IPS-18a (cell line): ENCODE measurements around the gene CMTM4.
"Not testable (repeated sequence)": the region's sequence is repeated elsewhere in the genome, so short reads cannot be mapped to it uniquely, and the experiment has no call there.

Source experiments
- H3K27ac ChIP-seq: one replicate; pipeline ENCODE4 v1.5.1; 2013; ENCODE audit warnings: low read length
- H3K27me3 ChIP-seq: one replicate; pipeline ENCODE4 v1.6.1; 2013; ENCODE audit warnings: mild to moderate bottlenecking, low read length; ENCODE audit not compliant: control insufficient read depth, insufficient read depth
- H3K36me3 ChIP-seq: one replicate; pipeline ENCODE4 v1.6.1; 2013; ENCODE audit warnings: low read depth, low read length; ENCODE audit not compliant: control insufficient read depth
- H3K4me1 ChIP-seq: one replicate; pipeline ENCODE4 v1.6.1; 2013; ENCODE audit warnings: low read depth, low read length; ENCODE audit not compliant: control insufficient read depth
- H3K4me3 ChIP-seq: one replicate; pipeline ENCODE4 v1.5.1; 2013; ENCODE audit warnings: low read length
- H3K9ac ChIP-seq: one replicate; pipeline ENCODE4 v1.6.1; 2013; ENCODE audit warnings: mild to moderate bottlenecking, low read length, moderate library complexity
- H3K9me3 ChIP-seq: one replicate; pipeline ENCODE4 v1.6.1; 2013; ENCODE audit warnings: low read depth, low read length; ENCODE audit not compliant: control insufficient read depth

CMTM4 gene

GRCh38 chr16:66596986-66597848 is 99.3 kb downstream of the CMTM4 start:
- H3K9me3 ChIP-seq = no peaks in the 10 kb centered on the region
- no peaks in the 10 kb centered on the region for H3K27me3 ChIP-seq
- H3K27ac ChIP-seq = no peak overlapping the region
- H3K9ac ChIP-seq = no peak overlapping the region
- no peaks in the 10 kb centered on the region for H3K36me3 ChIP-seq
- no peaks in the 10 kb centered on the region for H3K4me1 ChIP-seq
- H3K4me3 ChIP-seq = no peak overlapping the region

- not testable (repeated sequence) for H3K4me3 ChIP-seq, H3K27ac ChIP-seq, H3K9ac ChIP-seq, H3K4me1 ChIP-seq, H3K27me3 ChIP-seq, H3K9me3 ChIP-seq, H3K36me3 ChIP-seq
Observed at GRCh38 chr16:66596559-66596958, 100.0 kb downstream of the CMTM4 start.

GRCh38 chr16:66594739-66595138 is 101.8 kb downstream of the CMTM4 start:
- Histone ChIP-seq H3K9ac (no peak overlapping the region), H3K27ac (no peak overlapping the region), H3K36me3 (no peaks in the 10 kb centered on the region)

GRCh38 chr16:66592814-66593213 is 103.7 kb downstream of the CMTM4 start:
- Histone ChIP-seq H3K27ac (no peak overlapping the region), H3K4me3 (no peak overlapping the region), H3K9ac (no peak overlapping the region), H3K9me3 (no peaks in the 10 kb centered on the region), H3K4me1 (no peaks in the 10 kb centered on the region), H3K27me3 (no peaks in the 10 kb centered on the region), H3K36me3 (no peaks in the 10 kb centered on the region)

More at GRCh38 chr16:66594739-66595138, 101.8 kb downstream of the CMTM4 start:
- Histone ChIP-seq H3K27me3 (no peaks in the 10 kb centered on the region), H3K9me3 (no peaks in the 10 kb centered on the region), H3K4me3 (no peak overlapping the region), H3K4me1 (no peaks in the 10 kb centered on the region)

GRCh38 chr16:66592241-66592640 is 104.3 kb downstream of the CMTM4 start:
- Histone ChIP-seq H3K36me3 (no peaks in the 10 kb centered on the region), H3K9ac (no peak overlapping the region), H3K4me1 (no peaks in the 10 kb centered on the region), H3K27me3 (no peaks in the 10 kb centered on the region), H3K4me3 (no peak overlapping the region), H3K9me3 (no peaks in the 10 kb centered on the region), H3K27ac (no peak overlapping the region)

GRCh38 chr16:66591018-66591417 is 105.5 kb downstream of the CMTM4 start:
- no peaks in the 10 kb centered on the region for H3K27me3 ChIP-seq
- H3K27ac ChIP-seq = no peak overlapping the region
- H3K36me3 ChIP-seq = no peaks in the 10 kb centered on the region
- H3K9ac ChIP-seq = no peak overlapping the region
- no peaks in the 10 kb centered on the region for H3K9me3 ChIP-seq
- H3K4me3 ChIP-seq = no peak overlapping the region
- H3K4me1 ChIP-seq = no peaks in the 10 kb centered on the region

- Histone ChIP-seq H3K4me3 (no peak overlapping the region), H3K9me3 (no peaks in the 10 kb centered on the region), H3K27ac (no peak overlapping the region), H3K36me3 (no peaks in the 10 kb centered on the region), H3K9ac (no peak overlapping the region), H3K27me3 (no peaks in the 10 kb centered on the region), H3K4me1 (no peaks in the 10 kb centered on the region)
Observed at GRCh38 chr16:66590322-66590721, 106.2 kb downstream of the CMTM4 start.

GRCh38 chr16:66588981-66589713 is 107.4 kb downstream of the CMTM4 start:
- Histone ChIP-seq H3K27me3 (no peaks in the 10 kb centered on the region), H3K4me1 (no peaks in the 10 kb centered on the region), H3K9me3 (no peaks in the 10 kb centered on the region), H3K9ac (no peak overlapping the region), H3K36me3 (no peaks in the 10 kb centered on the region), H3K27ac (no peak overlapping the region), H3K4me3 (no peak overlapping the region)

- Histone ChIP-seq H3K27ac (no peak overlapping the region), H3K9ac (no peak overlapping the region), H3K4me3 (no peak overlapping the region), H3K27me3 (no peaks in the 10 kb centered on the region), H3K36me3 (no peaks in the 10 kb centered on the region), H3K9me3 (no peaks in the 10 kb centered on the region), H3K4me1 (no peaks in the 10 kb centered on the region)
Observed at GRCh38 chr16:66587881-66588600, 108.5 kb downstream of the CMTM4 start.

GRCh38 chr16:66585481-66586239 is 110.9 kb downstream of the CMTM4 start:
- H3K9me3 ChIP-seq = no peaks in the 10 kb centered on the region
- no peak overlapping the region for H3K4me3 ChIP-seq
- H3K36me3 ChIP-seq = no peaks in the 10 kb centered on the region
- no peaks in the 10 kb centered on the region for H3K27me3 ChIP-seq
- H3K4me1 ChIP-seq = peaks cover 8% of the 10 kb centered on the region
- H3K27ac ChIP-seq = no peak overlapping the region
- H3K9ac ChIP-seq = no peak overlapping the region
